ENCODE results near the gene DOLK. TPM values are rescaled to one million over a fixed set of nuclear protein-coding genes. Genes with fewer than 3 reads are reported as not detected.

DOLK gene
- 28.4 and 30.3 TPM in 2 replicates for total RNA-seq

GRCh38 chr9:128947527-128948301 lies at the start of gene DOLK, which contains the start of gene NUP188:
DOLK (minus strand) TSS chr9:128947603; CDS start chr9:128947303, 300 bp downstream.
NUP188 (plus strand) TSS chr9:128947699; CDS start chr9:128947720, 21 bp downstream.

GRCh38 chr9:128920381-128921058 lies 26.9 kb downstream of the DOLK start, which contains the start of gene PHYHD1:
PHYHD1 (plus strand) TSS chr9:128920982; CDS start chr9:128922324, 1,342 bp downstream.

Other genes starting within 250 kb of the DOLK start
- 2.8 TPM in 2 replicates for gene PKN3, start 245.1 kb downstream of the DOLK start, total RNA-seq
- 23.3 and 27.0 TPM in 2 replicates for gene ZDHHC12, start 223.5 kb downstream of the DOLK start, total RNA-seq
- 16.4 and 22.1 TPM in 2 replicates for gene ZER1, start 175.7 kb downstream of the DOLK start, total RNA-seq
- 10.2 and 10.9 TPM in 2 replicates for gene TBC1D13, start 160.3 kb downstream of the DOLK start, total RNA-seq
- gene ENDOG, start 129.1 kb downstream of the DOLK start, total RNA-seq: 18.5 and 29.1 TPM in 2 replicates
- 9.7 and 12.4 TPM in 2 replicates for gene SPOUT1, start 117.8 kb downstream of the DOLK start, total RNA-seq
- gene KYAT1, start 65.7 kb downstream of the DOLK start, total RNA-seq: 7.6 and 10.3 TPM in 2 replicates
- gene LRRC8A, start 65.5 kb downstream of the DOLK start, total RNA-seq: 64.7 and 65.5 TPM in 2 replicates
- 5.7 and 9.8 TPM in 2 replicates for gene PHYHD1, start 26.6 kb downstream of the DOLK start, total RNA-seq
- gene NUP188, start 96 bp upstream of the DOLK start, total RNA-seq: 28.2 and 44.8 TPM in 2 replicates
- gene SH3GLB2, start 80.7 kb upstream of the DOLK start, total RNA-seq: 33.4 and 38.2 TPM in 2 replicates
- gene MIGA2, start 89.0 kb upstream of the DOLK start, total RNA-seq: 20.1 and 22.7 TPM in 2 replicates
- gene DOLPP1, start 133.5 kb upstream of the DOLK start, total RNA-seq: 8.6 and 8.7 TPM in 2 replicates
- gene CRAT, start 163.2 kb upstream of the DOLK start, total RNA-seq: 45.2 and 46.9 TPM in 2 replicates
- 173 and 176 TPM in 2 replicates for gene PTPA, start 163.8 kb upstream of the DOLK start, total RNA-seq
- 93.6 and 93.7 TPM in 2 replicates for gene IER5L, start 230.7 kb upstream of the DOLK start, total RNA-seq